IMR-90 (cell line): ENCODE results near the gene HAND1. TPM values are rescaled to one million over a fixed set of nuclear protein-coding genes. Genes with fewer than 3 reads are reported as not detected.
A peak's percentile ranks its signal among the peaks of the same experiment; 100 is the strongest.

ENCODE experiments used
- ATAC-seq: fragments of 200-7000 bp; cut with Tn5 transposase; 2 replicates; pipeline ENCODE4 v1.9.1; 2020; ENCODE audit warnings: low read depth, mild to moderate bottlenecking, moderate library complexity
- BruUV-seq: library from RNA; stranded (reverse); fragments of 400-500 nt; replicated peaks from 2 replicates; lab custom pipeline; 2021; lab: Mats Ljungman, UMichigan
- CTCF ChIA-PET: fragments of 300-600 bp; formaldehyde crosslinking; extraction: SDS; loops from one replicate; lab custom pipeline; 2021; ENCODE audit warnings: antibody characterized with exemption; lab: Yijun Ruan, JAX
- POLR2A ChIA-PET: fragments of 300-600 bp; sonication (Branson Sonifier 250); formaldehyde crosslinking; loops from one replicate; lab custom pipeline; 2022; ENCODE audit warnings: antibody characterized with exemption; ENCODE audit not compliant: unreplicated experiment; lab: Charles Lee
- DNase-seq: peaks from one replicate; pipeline ENCODE4 v3.0.0; 2013
- H2AFZ ChIP-seq: replicated peaks from 2 replicates; pipeline ENCODE3; 2013; ENCODE audit warnings: low read length, mild to moderate bottlenecking; ENCODE audit not compliant: poor library complexity
- H2AK5ac ChIP-seq: 2 replicates; pipeline ENCODE4 v1.6.1; 2013; ENCODE audit warnings: low read depth, low read length, inconsistent platforms
- H2AK9ac ChIP-seq: replicated peaks from 2 replicates; pipeline ENCODE3; 2013; ENCODE audit warnings: mild to moderate bottlenecking, low read depth, low read length, moderate library complexity; ENCODE audit not compliant: poor library complexity
- H2BK120ac ChIP-seq: 2 replicates; pipeline ENCODE4 v1.6.1; 2013; ENCODE audit warnings: low read depth, low read length, inconsistent platforms
- H2BK15ac ChIP-seq: 3 replicates; pipeline ENCODE4 v1.6.1; 2013; ENCODE audit warnings: low read depth, low read length, inconsistent platforms
- H2BK20ac ChIP-seq: 2 replicates; pipeline ENCODE4 v1.6.1; 2013; ENCODE audit warnings: low read depth, mild to moderate bottlenecking, inconsistent platforms, low read length, moderate library complexity
- H2BK5ac ChIP-seq: 2 replicates; pipeline ENCODE4 v1.6.1; 2013; ENCODE audit warnings: mild to moderate bottlenecking, low read depth, low read length, inconsistent platforms; ENCODE audit not compliant: poor library complexity, severe bottlenecking
- H3K14ac ChIP-seq: replicated peaks from 2 replicates; pipeline ENCODE4 v1.6.1; 2013; ENCODE audit warnings: low read depth, low read length, inconsistent platforms
- H3K18ac ChIP-seq: 2 replicates; pipeline ENCODE4 v1.6.1; 2013; ENCODE audit warnings: low read depth, low read length, control low read depth
- H3K23ac ChIP-seq: 2 replicates; pipeline ENCODE4 v1.6.1; 2013; ENCODE audit warnings: low read depth, low read length, inconsistent platforms
- H3K27ac ChIP-seq: 2 replicates; pipeline ENCODE4 v1.5.1; 2013; ENCODE audit warnings: mild to moderate bottlenecking, control low read depth, low read length; ENCODE audit not compliant: insufficient read depth
- H3K27me3 ChIP-seq: 2 replicates; pipeline ENCODE4 v1.6.1; 2013; ENCODE audit warnings: low read length; ENCODE audit not compliant: control insufficient read depth, insufficient read depth
- H3K36me3 ChIP-seq: 2 replicates; pipeline ENCODE4 v1.6.1; 2013; ENCODE audit warnings: low read length, mixed read lengths; ENCODE audit not compliant: control insufficient read depth, insufficient read depth
- H3K4ac ChIP-seq: 2 replicates; pipeline ENCODE4 v1.6.1; 2013; ENCODE audit warnings: low read depth, low read length, inconsistent platforms
- H3K4me1 ChIP-seq: 2 replicates; pipeline ENCODE4 v1.6.1; 2013; ENCODE audit warnings: low read length, mixed read lengths; ENCODE audit not compliant: control insufficient read depth, insufficient read depth
- H3K4me2 ChIP-seq: 2 replicates; pipeline ENCODE4 v1.6.1; 2013; ENCODE audit warnings: low read depth, mild to moderate bottlenecking, control low read depth, low read length, moderate library complexity
- H3K4me3 ChIP-seq: 2 replicates; pipeline ENCODE4 v1.5.1; 2013; ENCODE audit warnings: low read depth, mild to moderate bottlenecking, control low read depth, low read length, moderate library complexity; ENCODE audit not compliant: insufficient read depth
- H3K56ac ChIP-seq: 2 replicates; pipeline ENCODE4 v1.6.1; 2013; ENCODE audit warnings: low read length, inconsistent platforms; ENCODE audit not compliant: insufficient read depth; ENCODE audit errors: extremely low read depth
- H3K79me1 ChIP-seq, 2 experiments: 2 replicates each; pipeline ENCODE4 v1.6.1; 2013; ENCODE audit warnings: low read length in 2 of 2, inconsistent platforms in 1 of 2, low read depth in 1 of 2
- H3K9ac ChIP-seq: 2 replicates; pipeline ENCODE4 v1.6.1; 2013; ENCODE audit warnings: low read depth, low read length, control low read depth
- H3K9me1 ChIP-seq: 2 replicates; pipeline ENCODE4 v1.6.1; 2013; ENCODE audit warnings: low read length, inconsistent platforms; ENCODE audit not compliant: insufficient read depth
- H3K9me3 ChIP-seq: 2 replicates; pipeline ENCODE4 v1.6.1; 2013; ENCODE audit warnings: low read length; ENCODE audit not compliant: control insufficient read depth, insufficient read depth
- H4K20me1 ChIP-seq: 2 replicates; pipeline ENCODE4 v1.6.1; 2013; ENCODE audit warnings: low read length, inconsistent platforms; ENCODE audit not compliant: insufficient read depth
- H4K5ac ChIP-seq: 2 replicates; pipeline ENCODE4 v1.6.1; 2013; ENCODE audit warnings: mild to moderate bottlenecking, low read depth, low read length, control low read depth
- H4K8ac ChIP-seq, 2 experiments: 2 replicates each; pipeline ENCODE4 v1.6.1; 2013; ENCODE audit warnings: low read depth in 2 of 2, low read length in 2 of 2, control low read depth in 1 of 2, inconsistent platforms in 1 of 2
- H4K91ac ChIP-seq: 2 replicates; pipeline ENCODE4 v1.6.1; 2013; ENCODE audit warnings: low read depth, low read length, inconsistent platforms; ENCODE audit not compliant: insufficient read depth
- BHLHE40 ChIP-seq: fragments of 150-350 bp; IDR thresholded peaks from 2 replicates; pipeline ENCODE4 v1.6.1; 2016; ENCODE audit warnings: mild to moderate bottlenecking, low read depth, low read length
- CEBPB ChIP-seq: IDR thresholded peaks from 2 replicates; pipeline ENCODE4 v1.6.1; 2012; ENCODE audit warnings: low read depth, low read length, improper control_type of control experiment
- CHD1 ChIP-seq: IDR thresholded peaks from 2 replicates; pipeline ENCODE4 v1.6.1; 2012; ENCODE audit warnings: low read depth, low read length, improper control_type of control experiment
- FOS ChIP-seq: fragments of 150-350 bp; IDR thresholded peaks from 2 replicates; pipeline ENCODE4 v1.6.1; 2016; ENCODE audit warnings: low read depth, low read length
- MAFK ChIP-seq: IDR thresholded peaks from 2 replicates; pipeline ENCODE4 v1.6.1; 2012; ENCODE audit warnings: low read depth, low read length, improper control_type of control experiment
- MAZ ChIP-seq: IDR thresholded peaks from 2 replicates; pipeline ENCODE4 v1.6.1; 2012; ENCODE audit warnings: low read depth, mild to moderate bottlenecking, low read length, improper control_type of control experiment, moderate library complexity, borderline replicate concordance
- MXI1 ChIP-seq: IDR thresholded peaks from 2 replicates; pipeline ENCODE4 v1.6.1; 2012; ENCODE audit warnings: low read depth, mild to moderate bottlenecking, low read length, moderate library complexity, borderline replicate concordance
- NFE2L2 ChIP-seq: fragments of 150-350 bp; IDR thresholded peaks from 2 replicates; pipeline ENCODE4 v1.6.1; 2016; ENCODE audit warnings: low read depth, mild to moderate bottlenecking, low read length
- POLR2A ChIP-seq: IDR thresholded peaks from 2 replicates; pipeline ENCODE4 v1.6.1; 2012; ENCODE audit warnings: mild to moderate bottlenecking, low read depth, low read length
- RAD21 ChIP-seq: IDR thresholded peaks from 2 replicates; pipeline ENCODE4 v1.6.1; 2012; ENCODE audit warnings: low read length, improper control_type of control experiment
- RCOR1 ChIP-seq: IDR thresholded peaks from 2 replicates; pipeline ENCODE4 v1.6.1; 2012; ENCODE audit warnings: mild to moderate bottlenecking, low read length, improper control_type of control experiment; ENCODE audit not compliant: insufficient replicate concordance
- RFX5 ChIP-seq: IDR thresholded peaks from 2 replicates; pipeline ENCODE4 v1.8.0; 2012; ENCODE audit warnings: low read depth, mild to moderate bottlenecking, low read length, moderate library complexity
- SMC3 ChIP-seq: fragments of 150-350 bp; IDR thresholded peaks from 2 replicates; pipeline ENCODE4 v1.6.1; 2016; ENCODE audit warnings: low read depth, mild to moderate bottlenecking, antibody characterized with exemption, low read length, moderate library complexity
- WGBS, 2 experiments: methylation state at CpG; one replicate each; pipeline versions ENCODE4 v1.1.5 to v1.1.7; 2013; ENCODE audit warnings: missing lambda C conversion rate in 2 of 2; ENCODE audit not compliant: insufficient read length in 1 of 2; ENCODE audit errors: extremely low coverage in 2 of 2; 5-methylcytosine and 5-hydroxymethylcytosine counted together
- dilution Hi-C: fragments of 300-500 bp; cut with HindIII; formaldehyde crosslinking; loops from one replicate; pipeline ENCODE4 v1.14.3; 2018; ENCODE audit warnings: low sequenced_read_pairs; ENCODE audit not compliant: unreplicated experiment
- in situ Hi-C: fragments of 300-500 bp; cut with MboI; formaldehyde crosslinking; loops from 3 replicates; pipeline ENCODE4 v1.14.3; 2019; ENCODE audit warnings: low sequenced_read_pairs, inconsistent platforms, mixed read lengths
- intact Hi-C: fragments of 100-400 bp; cut with micrococcal nuclease; formaldehyde crosslinking; loops from 2 replicates; pipeline ENCODE4 v1.10.0; 2022
- polyA plus RNA-seq, 3 experiments: library from polyadenylated mRNA; depleted of rRNA; stranded (reverse); fragments of >200 nt; gene quantifications; 2 replicates each; pipeline ENCODE4 v1.2.3, GENCODE V29; 2012; ENCODE audit warnings: low replicate concordance in 1 of 3
- total RNA-seq: library from RNA; depleted of rRNA; stranded (reverse); fragments of >200 nt; gene quantifications from 2 replicates; pipeline ENCODE4 v1.2.3, GENCODE V29; 2012
- TF ChIP-seq, protein P1 (sequence below): conservative IDR thresholded peaks from 2 replicates; pipeline ENCODE4 v1.5.1; 2012; ENCODE audit warnings: mild to moderate bottlenecking, low read depth, low read length, improper control_type of control experiment
- TF ChIP-seq, protein P2 (sequence below): fragments of 150-350 bp; IDR thresholded peaks from 2 replicates; pipeline ENCODE4 v1.6.1; 2016; ENCODE audit warnings: low read depth, mild to moderate bottlenecking, low read length, moderate library complexity, borderline replicate concordance
- TF ChIP-seq, protein P3 (sequence below): fragments of 150-350 bp; IDR thresholded peaks from 2 replicates; pipeline ENCODE4 v1.6.1; 2017; ENCODE audit warnings: mild to moderate bottlenecking, antibody characterized with exemption, low read length, low read depth

Gene HAND1
- total and polyA plus RNA-seq, 2 of the 4 experiments (the other 2 are of a cell fraction): not detected

DNA sequence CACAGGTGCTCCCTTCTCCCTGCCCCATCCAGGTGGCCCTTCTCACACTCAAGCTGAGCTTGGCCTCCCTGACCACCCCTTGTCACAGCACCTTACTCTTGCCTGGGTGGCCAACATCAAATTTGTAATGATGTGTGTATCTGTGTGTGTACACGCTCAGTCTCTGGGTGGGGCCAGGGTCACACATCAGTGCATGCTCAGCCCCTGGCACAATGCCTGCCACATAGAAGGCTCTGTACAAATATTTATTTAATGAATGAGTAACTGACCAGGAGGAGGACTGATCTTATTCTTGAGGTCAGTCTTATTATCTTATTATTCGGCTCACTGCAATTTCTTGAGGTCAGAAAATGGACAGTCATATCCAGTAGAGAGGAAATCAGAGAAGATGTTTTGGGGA, 41.3 kb upstream of the HAND1 start:
- Histone ChIP-seq H3K79me1 (no peaks in the 10 kb centered on the region), H3K4me2 (no peak overlapping the region), H2BK20ac (no peak overlapping the region), H3K4me1 (no peaks in the 10 kb centered on the region), H4K8ac (no peak overlapping the region), H2AK9ac (no peak overlapping the region), H3K18ac (no peak overlapping the region), H2AFZ (no peak overlapping the region), H3K36me3 (no peaks in the 10 kb centered on the region), H3K9me3 (no peaks in the 10 kb centered on the region), H3K56ac (no peak overlapping the region), H3K14ac (no peak overlapping the region), H3K27me3 (peaks cover 58% of the 10 kb centered on the region), H3K4me3 (no peak overlapping the region), H4K5ac (no peak overlapping the region), H3K9me1 (no peaks in the 10 kb centered on the region), H4K91ac (no peak overlapping the region), H4K20me1 (no peaks in the 10 kb centered on the region), H3K23ac (no peak overlapping the region), H3K27ac (no peak overlapping the region), H2AK5ac (no peak overlapping the region), H3K4ac (no peak overlapping the region), H2BK15ac (no peak overlapping the region), H2BK5ac (no peak overlapping the region), H3K9ac (no peak overlapping the region), H2BK120ac (no peak overlapping the region)
- dilution Hi-C loops: no loop called here
- BruUV-seq: no TSS peak
- ChIA-PET POLR2A (no interaction called here), CTCF (no interaction called here)
- in situ Hi-C loops: no loop called here
- no CpG with 5 or more reads among the region's 2 CpGs for WGBS, 2 experiments
- TF ChIP-seq SMC3: no peak
- TF ChIP-seq RAD21: no peak
- TF ChIP-seq POLR2A: no peak
- no peak for TF ChIP-seq BHLHE40
- TF ChIP-seq RFX5: no peak
- TF ChIP-seq, protein P1, sequence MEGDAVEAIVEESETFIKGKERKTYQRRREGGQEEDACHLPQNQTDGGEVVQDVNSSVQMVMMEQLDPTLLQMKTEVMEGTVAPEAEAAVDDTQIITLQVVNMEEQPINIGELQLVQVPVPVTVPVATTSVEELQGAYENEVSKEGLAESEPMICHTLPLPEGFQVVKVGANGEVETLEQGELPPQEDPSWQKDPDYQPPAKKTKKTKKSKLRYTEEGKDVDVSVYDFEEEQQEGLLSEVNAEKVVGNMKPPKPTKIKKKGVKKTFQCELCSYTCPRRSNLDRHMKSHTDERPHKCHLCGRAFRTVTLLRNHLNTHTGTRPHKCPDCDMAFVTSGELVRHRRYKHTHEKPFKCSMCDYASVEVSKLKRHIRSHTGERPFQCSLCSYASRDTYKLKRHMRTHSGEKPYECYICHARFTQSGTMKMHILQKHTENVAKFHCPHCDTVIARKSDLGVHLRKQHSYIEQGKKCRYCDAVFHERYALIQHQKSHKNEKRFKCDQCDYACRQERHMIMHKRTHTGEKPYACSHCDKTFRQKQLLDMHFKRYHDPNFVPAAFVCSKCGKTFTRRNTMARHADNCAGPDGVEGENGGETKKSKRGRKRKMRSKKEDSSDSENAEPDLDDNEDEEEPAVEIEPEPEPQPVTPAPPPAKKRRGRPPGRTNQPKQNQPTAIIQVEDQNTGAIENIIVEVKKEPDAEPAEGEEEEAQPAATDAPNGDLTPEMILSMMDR: no peak
- TF ChIP-seq CHD1: no peak
- TF ChIP-seq, protein P2, sequence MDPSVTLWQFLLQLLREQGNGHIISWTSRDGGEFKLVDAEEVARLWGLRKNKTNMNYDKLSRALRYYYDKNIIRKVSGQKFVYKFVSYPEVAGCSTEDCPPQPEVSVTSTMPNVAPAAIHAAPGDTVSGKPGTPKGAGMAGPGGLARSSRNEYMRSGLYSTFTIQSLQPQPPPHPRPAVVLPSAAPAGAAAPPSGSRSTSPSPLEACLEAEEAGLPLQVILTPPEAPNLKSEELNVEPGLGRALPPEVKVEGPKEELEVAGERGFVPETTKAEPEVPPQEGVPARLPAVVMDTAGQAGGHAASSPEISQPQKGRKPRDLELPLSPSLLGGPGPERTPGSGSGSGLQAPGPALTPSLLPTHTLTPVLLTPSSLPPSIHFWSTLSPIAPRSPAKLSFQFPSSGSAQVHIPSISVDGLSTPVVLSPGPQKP: no peak
- TF ChIP-seq MAFK: no peak
- TF ChIP-seq MAZ: no peak
- TF ChIP-seq NFE2L2: no peak
- TF ChIP-seq FOS: no peak
- no peak for TF ChIP-seq CEBPB
- TF ChIP-seq RCOR1: no peak
- TF ChIP-seq, protein P3, sequence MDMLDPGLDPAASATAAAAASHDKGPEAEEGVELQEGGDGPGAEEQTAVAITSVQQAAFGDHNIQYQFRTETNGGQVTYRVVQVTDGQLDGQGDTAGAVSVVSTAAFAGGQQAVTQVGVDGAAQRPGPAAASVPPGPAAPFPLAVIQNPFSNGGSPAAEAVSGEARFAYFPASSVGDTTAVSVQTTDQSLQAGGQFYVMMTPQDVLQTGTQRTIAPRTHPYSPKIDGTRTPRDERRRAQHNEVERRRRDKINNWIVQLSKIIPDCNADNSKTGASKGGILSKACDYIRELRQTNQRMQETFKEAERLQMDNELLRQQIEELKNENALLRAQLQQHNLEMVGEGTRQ: no peak
- TF ChIP-seq MXI1: no peak
- ATAC-seq (peak; percentile 43), DNase-seq (peak; percentile 31)
- intact Hi-C loops: no loop called here
